Fibroblast of lung (primary cell): Measurements from ENCODE around the gene MICAL3.

Source experiments
- EZH2 ChIP-seq: IDR thresholded peaks from 2 replicates; pipeline ENCODE4 v1.5.1; 2012; ENCODE audit warnings: low read length, control low read depth, mild to moderate bottlenecking; ENCODE audit errors: missing control alignments
- TF ChIP-seq, protein P1 (sequence below), 2 donors: IDR thresholded peaks in 1 of 2; conservative IDR thresholded peaks in 1 of 2; 1 replicate in 1 of 2; 2 replicates in 1 of 2; pipeline ENCODE4 v1.5.1; 2011 to 2012; ENCODE audit warnings: low read length in 2 of 2, control low read depth in 1 of 2, inconsistent platforms in 1 of 2, low read depth in 1 of 2, mild to moderate bottlenecking in 1 of 2

DNA sequence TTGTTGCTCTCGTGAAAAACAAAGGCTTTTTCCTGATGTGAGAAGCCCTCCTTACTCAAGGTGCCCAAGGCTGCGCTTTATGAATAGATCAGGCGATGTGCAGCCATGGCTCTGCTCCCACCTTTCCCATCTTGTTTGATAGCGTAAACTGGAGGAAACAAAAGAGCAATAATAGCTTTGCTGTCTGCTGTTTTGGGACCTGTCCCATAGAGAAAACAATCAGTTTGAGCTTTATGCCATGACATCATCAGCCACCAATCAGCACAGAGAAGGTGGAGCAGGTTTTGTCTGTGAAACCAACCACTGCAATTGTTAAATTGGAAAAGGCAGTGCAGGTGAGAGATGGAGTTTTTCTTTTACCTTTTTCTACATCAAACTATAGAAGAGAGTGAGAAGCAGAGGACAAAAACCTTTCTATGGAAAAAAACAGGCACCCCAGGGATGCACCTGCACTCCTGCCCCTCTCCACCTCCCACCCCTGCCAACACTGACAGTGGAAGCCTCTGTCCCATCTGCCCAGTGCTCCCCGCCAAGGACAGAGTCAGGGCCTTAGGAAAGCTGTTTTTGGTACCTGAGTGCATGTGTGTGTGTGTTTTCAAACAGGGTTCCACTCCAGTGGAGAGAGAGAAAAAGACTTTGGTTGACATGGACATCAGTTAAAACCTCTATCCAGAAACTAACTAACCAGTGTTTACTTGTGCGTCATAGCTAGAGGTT lies 80.7 kb downstream of the MICAL3 start:
- TF ChIP-seq, protein P1, sequence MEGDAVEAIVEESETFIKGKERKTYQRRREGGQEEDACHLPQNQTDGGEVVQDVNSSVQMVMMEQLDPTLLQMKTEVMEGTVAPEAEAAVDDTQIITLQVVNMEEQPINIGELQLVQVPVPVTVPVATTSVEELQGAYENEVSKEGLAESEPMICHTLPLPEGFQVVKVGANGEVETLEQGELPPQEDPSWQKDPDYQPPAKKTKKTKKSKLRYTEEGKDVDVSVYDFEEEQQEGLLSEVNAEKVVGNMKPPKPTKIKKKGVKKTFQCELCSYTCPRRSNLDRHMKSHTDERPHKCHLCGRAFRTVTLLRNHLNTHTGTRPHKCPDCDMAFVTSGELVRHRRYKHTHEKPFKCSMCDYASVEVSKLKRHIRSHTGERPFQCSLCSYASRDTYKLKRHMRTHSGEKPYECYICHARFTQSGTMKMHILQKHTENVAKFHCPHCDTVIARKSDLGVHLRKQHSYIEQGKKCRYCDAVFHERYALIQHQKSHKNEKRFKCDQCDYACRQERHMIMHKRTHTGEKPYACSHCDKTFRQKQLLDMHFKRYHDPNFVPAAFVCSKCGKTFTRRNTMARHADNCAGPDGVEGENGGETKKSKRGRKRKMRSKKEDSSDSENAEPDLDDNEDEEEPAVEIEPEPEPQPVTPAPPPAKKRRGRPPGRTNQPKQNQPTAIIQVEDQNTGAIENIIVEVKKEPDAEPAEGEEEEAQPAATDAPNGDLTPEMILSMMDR (conservative IDR thresholded peaks at IDR 0.05 in 1 of 2, IDR thresholded peaks at IDR 0.05 in 1 of 2; ENCODE audit: low read depth in 1 of 2, low read length in 2 of 2), result no peak
- TF ChIP-seq EZH2, result no peak
